Memory B cell (primary cell): ENCODE measurements around the gene SHROOM1.

Source experiments
- ATAC-seq: fragments of 150-1000 bp; cut with Tn5 transposase; 2 replicates; pipeline ENCODE4 v1.10.0; 2021; ENCODE audit warnings: low read depth, mild to moderate bottlenecking, moderate library complexity
- DNase-seq, 2 donors: peaks; one replicate each; pipeline ENCODE4 v3.0.0; 2022; ENCODE audit warnings: low spot score in 2 of 2
- H3K27ac Mint-ChIP-seq: one replicate; pipeline ENCODE4 v1.8.0; 2022; ENCODE audit warnings: mild to moderate bottlenecking, moderate library complexity, mixed read lengths
- H3K27me3 Mint-ChIP-seq: one replicate; pipeline ENCODE4 v1.8.0; 2022; ENCODE audit warnings: mixed read lengths
- H3K36me3 Mint-ChIP-seq: one replicate; pipeline ENCODE4 v1.8.0; 2022; ENCODE audit warnings: mild to moderate bottlenecking, mixed read lengths
- H3K4me1 Mint-ChIP-seq: one replicate; pipeline ENCODE4 v1.8.0; 2022; ENCODE audit warnings: mixed read lengths
- H3K4me3 Mint-ChIP-seq: one replicate; pipeline ENCODE4 v1.8.0; 2022; ENCODE audit warnings: mild to moderate bottlenecking, moderate library complexity, mixed read lengths
- H3K9me3 Mint-ChIP-seq: one replicate; pipeline ENCODE4 v1.8.0; 2022; ENCODE audit warnings: mixed read lengths

The SHROOM1 gene

GRCh38 chr5:132825033-132825833, 5.2 kb downstream of the SHROOM1 start:
- Mint-ChIP-seq H3K4me1 (peaks cover 14% of the 10 kb centered on the region), H3K27ac (no peak overlapping the region), H3K4me3 (peak overlapping the region; percentile 41), H3K36me3 (no peaks in the 10 kb centered on the region), H3K9me3 (no peaks in the 10 kb centered on the region), H3K27me3 (peaks cover 15% of the 10 kb centered on the region)
- DNase-seq (no peak), ATAC-seq (no peak)

- no peak for DNase-seq
- ATAC-seq = no peak
- Mint-ChIP-seq H3K27ac (no peak overlapping the region), H3K27me3 (peaks cover 17% of the 10 kb centered on the region), H3K4me3 (peak overlapping the region; percentile 41), H3K9me3 (no peaks in the 10 kb centered on the region), H3K36me3 (no peaks in the 10 kb centered on the region), H3K4me1 (peaks cover 15% of the 10 kb centered on the region)
These were observed 6.0 kb downstream of the SHROOM1 start for GRCh38 chr5:132824426-132824825.

GRCh38 chr5:132823481-132824050, 6.9 kb downstream of the SHROOM1 start:
- DNase-seq (no peak), ATAC-seq (no peak)
- H3K27ac Mint-ChIP-seq = no peak overlapping the region
- peaks cover 15% of the 10 kb centered on the region for H3K4me1 Mint-ChIP-seq
- no peaks in the 10 kb centered on the region for H3K9me3 Mint-ChIP-seq
- H3K27me3 Mint-ChIP-seq = peaks cover 17% of the 10 kb centered on the region
- H3K36me3 Mint-ChIP-seq = no peaks in the 10 kb centered on the region
- H3K4me3 Mint-ChIP-seq = no peak overlapping the region

- H3K36me3 Mint-ChIP-seq = no peaks in the 10 kb centered on the region
- DNase-seq (no peak), ATAC-seq (no peak)
- no peak overlapping the region for H3K4me3 Mint-ChIP-seq
- H3K27me3 Mint-ChIP-seq = peaks cover 17% of the 10 kb centered on the region
- peaks cover 15% of the 10 kb centered on the region for H3K4me1 Mint-ChIP-seq
- H3K9me3 Mint-ChIP-seq = no peaks in the 10 kb centered on the region
- no peak overlapping the region for H3K27ac Mint-ChIP-seq
These were observed 7.6 kb downstream of the SHROOM1 start for GRCh38 chr5:132822650-132823480.

- H3K4me3 Mint-ChIP-seq = no peak overlapping the region
- H3K36me3 Mint-ChIP-seq = no peaks in the 10 kb centered on the region
- peaks cover 10% of the 10 kb centered on the region for H3K27me3 Mint-ChIP-seq
- H3K27ac Mint-ChIP-seq = no peak overlapping the region
- no peak for DNase-seq
- peaks cover 15% of the 10 kb centered on the region for H3K4me1 Mint-ChIP-seq
- H3K9me3 Mint-ChIP-seq = no peaks in the 10 kb centered on the region
- ATAC-seq = no peak
These were observed 8.7 kb downstream of the SHROOM1 start for GRCh38 chr5:132821791-132822190.

GRCh38 chr5:132821350-132821749, 9.1 kb downstream of the SHROOM1 start:
- Mint-ChIP-seq H3K4me1 (peaks cover 15% of the 10 kb centered on the region), H3K9me3 (no peaks in the 10 kb centered on the region), H3K36me3 (no peaks in the 10 kb centered on the region), H3K4me3 (no peak overlapping the region), H3K27me3 (peaks cover 8% of the 10 kb centered on the region), H3K27ac (no peak overlapping the region)
- ATAC-seq = no peak
- no peak for DNase-seq

GRCh38 chr5:132820162-132820754, 10.2 kb downstream of the SHROOM1 start:
- H3K4me3 Mint-ChIP-seq = peak overlapping the region; percentile 55
- DNase-seq (peak; percentile 87 to 92), ATAC-seq (peak; percentile 93)
- no peak overlapping the region for H3K27ac Mint-ChIP-seq
- no peaks in the 10 kb centered on the region for H3K36me3 Mint-ChIP-seq
- H3K4me1 Mint-ChIP-seq = peaks cover 15% of the 10 kb centered on the region
- peaks cover 5% of the 10 kb centered on the region for H3K27me3 Mint-ChIP-seq
- H3K9me3 Mint-ChIP-seq = no peaks in the 10 kb centered on the region

GRCh38 chr5:132819468-132819867, 11.0 kb downstream of the SHROOM1 start:
- ATAC-seq (peak; percentile 12), DNase-seq (no peak)
- peaks cover 15% of the 10 kb centered on the region for H3K4me1 Mint-ChIP-seq
- peak overlapping the region; percentile 73 for H3K4me3 Mint-ChIP-seq
- no peaks in the 10 kb centered on the region for H3K36me3 Mint-ChIP-seq
- peaks cover 5% of the 10 kb centered on the region for H3K27me3 Mint-ChIP-seq
- no peaks in the 10 kb centered on the region for H3K9me3 Mint-ChIP-seq
- no peak overlapping the region for H3K27ac Mint-ChIP-seq

GRCh38 chr5:132817011-132817410, 13.4 kb downstream of the SHROOM1 start:
- ATAC-seq (no peak), DNase-seq (no peak)
- Mint-ChIP-seq H3K4me1 (peaks cover 16% of the 10 kb centered on the region), H3K27ac (no peak overlapping the region), H3K36me3 (no peaks in the 10 kb centered on the region), H3K27me3 (peaks cover 5% of the 10 kb centered on the region), H3K9me3 (no peaks in the 10 kb centered on the region), H3K4me3 (no peak overlapping the region)

- Mint-ChIP-seq H3K4me3 (no peak overlapping the region), H3K9me3 (no peaks in the 10 kb centered on the region), H3K36me3 (no peaks in the 10 kb centered on the region), H3K27me3 (peaks cover 5% of the 10 kb centered on the region), H3K4me1 (peaks cover 16% of the 10 kb centered on the region), H3K27ac (no peak overlapping the region)
- ATAC-seq = no peak
- no peak for DNase-seq
These were observed 13.9 kb downstream of the SHROOM1 start for GRCh38 chr5:132816554-132816953.

- H3K36me3 Mint-ChIP-seq = no peaks in the 10 kb centered on the region
- H3K9me3 Mint-ChIP-seq = no peaks in the 10 kb centered on the region
- DNase-seq (no peak), ATAC-seq (no peak)
- H3K27me3 Mint-ChIP-seq = peaks cover 5% of the 10 kb centered on the region
- peaks cover 16% of the 10 kb centered on the region for H3K4me1 Mint-ChIP-seq
- H3K4me3 Mint-ChIP-seq = no peak overlapping the region
- H3K27ac Mint-ChIP-seq = no peak overlapping the region
These were observed 14.4 kb downstream of the SHROOM1 start for GRCh38 chr5:132816083-132816482.

- Mint-ChIP-seq H3K9me3 (no peaks in the 10 kb centered on the region), H3K27ac (no peak overlapping the region), H3K27me3 (peaks cover 8% of the 10 kb centered on the region), H3K4me1 (peaks cover 16% of the 10 kb centered on the region), H3K36me3 (no peaks in the 10 kb centered on the region), H3K4me3 (peak overlapping the region; percentile 54)
- DNase-seq = no peak
- no peak for ATAC-seq
These were observed 15.0 kb downstream of the SHROOM1 start for GRCh38 chr5:132815454-132815853.

GRCh38 chr5:132814503-132815294, 15.7 kb downstream of the SHROOM1 start:
- Mint-ChIP-seq H3K27ac (no peak overlapping the region), H3K4me3 (peak overlapping the region; percentile 54), H3K4me1 (peaks cover 12% of the 10 kb centered on the region), H3K27me3 (peaks cover 10% of the 10 kb centered on the region), H3K36me3 (no peaks in the 10 kb centered on the region), H3K9me3 (no peaks in the 10 kb centered on the region)
- no peak for DNase-seq
- ATAC-seq = no peak
